HepG2 (cell line): ENCODE measurements around the gene EIF4ENIF1. TPM values are rescaled to one million over a fixed set of nuclear protein-coding genes. Genes with fewer than 3 reads are reported as not detected.

Experiments used
- AGO1 ChIP-seq: fragments of 200-400 bp; formaldehyde crosslinking; IDR thresholded peaks from 2 replicates; pipeline ENCODE4 v1.6.1; 2017; ENCODE audit warnings: mild to moderate bottlenecking, low read depth, low read length, moderate library complexity; ENCODE audit not compliant: poor library complexity, severe bottlenecking
- KDM4B ChIP-seq: sonication (generic); formaldehyde crosslinking; IDR thresholded peaks from 2 replicates; pipeline ENCODE4 v1.4.0; 2020; ENCODE audit warnings: missing genetic modification reagents
- MAF1 ChIP-seq: sonication (generic); formaldehyde crosslinking; IDR thresholded peaks from 2 replicates; pipeline ENCODE4 v1.5.0; 2020; ENCODE audit warnings: missing genetic modification reagents, borderline replicate concordance
- MXI1 ChIP-seq: IDR thresholded peaks from 3 replicates; pipeline ENCODE4 v1.6.1; 2012; ENCODE audit warnings: low read depth, low read length, inconsistent platforms, borderline replicate concordance
- NFE2L1 ChIP-seq: sonication (generic); formaldehyde crosslinking; IDR thresholded peaks from 2 replicates; pipeline ENCODE4 v1.4.0; 2020; ENCODE audit warnings: missing genetic modification reagents, mild to moderate bottlenecking, borderline replicate concordance
- ONECUT2 ChIP-seq: sonication (generic); formaldehyde crosslinking; IDR thresholded peaks from 2 replicates; pipeline ENCODE4 v1.4.0; 2020; ENCODE audit warnings: missing genetic modification reagents
- PPARG ChIP-seq: conservative IDR thresholded peaks from 2 replicates; pipeline ENCODE4 v1.6.1; 2016; ENCODE audit warnings: missing biosample characterization, missing genetic modification reagents
- SMARCE1 ChIP-seq: fragments of 450-650 bp; IDR thresholded peaks from 2 replicates; pipeline ENCODE4 v1.6.1; 2017; ENCODE audit warnings: borderline replicate concordance
- ZNF235 ChIP-seq: sonication (generic); formaldehyde crosslinking; IDR thresholded peaks from 2 replicates; pipeline ENCODE4 v1.8.1; 2023; ENCODE audit warnings: mild to moderate bottlenecking, missing genetic modification reagents, borderline replicate concordance
- ZNF720 ChIP-seq: sonication (generic); formaldehyde crosslinking; IDR thresholded peaks from 2 replicates; pipeline ENCODE4 v1.4.0; 2020; ENCODE audit warnings: missing genetic modification reagents
- polyA plus RNA-seq, 8 experiments: library from polyadenylated mRNA; depleted of rRNA in 3 of 8; stranded (reverse) in 7 of 8; unstranded in 1 of 8; fragments of >200 nt; fragmentation: Illumina TruSeq in 4 of 8; extraction: Trizol in 4 of 8; gene quantifications; 2 replicates each; pipeline versions ENCODE4 v1.2.1 to v1.2.3, GENCODE V29; 2011 to 2016; ENCODE audit warnings: low read depth in 4 of 8, missing spikeins in 1 of 8, mixed read lengths in 1 of 8; ENCODE audit not compliant: insufficient read depth in 1 of 8
- total RNA-seq, 5 experiments: library from RNA; depleted of rRNA; stranded (reverse); fragments of >200 nt; fragmentation: Illumina TruSeq; extraction: Trizol; gene quantifications; 2 replicates each; pipeline ENCODE4 v1.2.3, GENCODE V29; 2016; ENCODE audit warnings: low read depth in 1 of 5
- TF ChIP-seq, protein P1 (sequence below): sonication (generic); formaldehyde crosslinking; conservative IDR thresholded peaks from 2 replicates; pipeline ENCODE4 v1.4.0; 2020; ENCODE audit warnings: missing genetic modification reagents
- TF ChIP-seq, protein P2 (sequence below): sonication (generic); formaldehyde crosslinking; IDR thresholded peaks from 2 replicates; pipeline ENCODE4 v1.9.0; 2021; ENCODE audit warnings: missing genetic modification reagents, borderline replicate concordance
- TF ChIP-seq, protein P3 (sequence below): IDR thresholded peaks from 2 replicates; pipeline ENCODE4 v1.6.1; 2016; ENCODE audit warnings: low read depth, borderline replicate concordance
- TF ChIP-seq, protein P4 (sequence below): sonication (generic); formaldehyde crosslinking; IDR thresholded peaks from 2 replicates; pipeline ENCODE4 v1.4.0; 2020; ENCODE audit warnings: mild to moderate bottlenecking, missing genetic modification reagents
- TF ChIP-seq, protein P5 (sequence below): sonication (generic); formaldehyde crosslinking; IDR thresholded peaks from 2 replicates; pipeline ENCODE4 v1.4.0; 2020; ENCODE audit warnings: missing genetic modification reagents, borderline replicate concordance
- TF ChIP-seq, protein P6 (sequence below): sonication (generic); formaldehyde crosslinking; IDR thresholded peaks from 2 replicates; pipeline ENCODE4 v1.8.0; 2022; ENCODE audit warnings: mild to moderate bottlenecking, missing genetic modification reagents, borderline replicate concordance

Gene EIF4ENIF1
- total and polyA plus RNA-seq, 2 of the 13 experiments (the other 11 are each of a cell fraction or from before 2014, with no cell fraction given) = 11.9 to 12.3 TPM

DNA sequence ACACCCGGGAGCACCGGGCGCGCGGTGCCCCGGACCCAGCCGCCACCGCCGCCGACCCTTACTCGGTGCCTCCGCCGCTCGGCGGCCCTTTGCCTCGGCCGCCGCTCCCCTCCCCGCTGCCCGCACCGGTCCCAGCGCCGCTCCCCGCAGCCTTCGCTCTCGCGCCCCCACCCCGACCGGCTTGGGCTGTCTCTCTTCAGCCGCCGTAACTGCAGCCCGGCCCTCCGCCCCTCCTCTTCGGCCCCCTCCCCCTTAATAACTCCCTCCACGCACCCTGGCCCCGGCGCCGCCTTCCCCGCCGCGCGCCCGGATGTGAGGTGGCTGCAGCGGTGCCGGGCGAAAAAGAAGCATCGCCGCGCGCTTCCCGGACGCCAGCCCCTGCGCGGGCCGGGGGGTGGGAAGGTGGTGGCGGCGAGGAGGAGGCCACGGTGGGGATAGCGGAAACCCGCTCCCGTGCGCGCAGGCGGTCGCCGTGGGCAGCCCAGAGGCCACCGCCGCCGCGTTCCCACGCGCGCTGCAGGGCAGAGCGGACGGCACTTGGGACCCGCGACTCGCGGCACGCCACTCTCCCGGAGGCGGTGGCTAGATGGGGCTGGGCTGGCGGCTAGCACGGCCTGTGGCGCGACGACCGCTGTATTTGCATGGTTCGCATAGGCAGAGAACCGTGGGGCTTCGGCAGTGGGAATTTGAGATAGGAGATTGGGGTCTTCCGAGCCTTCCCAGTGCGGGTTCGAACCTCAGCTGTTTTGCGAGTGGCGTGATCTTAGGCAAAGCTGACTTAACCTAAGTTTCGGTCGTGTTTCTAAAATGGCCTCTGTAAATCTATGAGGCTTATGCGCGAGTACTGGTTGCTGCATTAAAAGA, at the start of gene EIF4ENIF1 (continued):
- TF ChIP-seq, protein P1, sequence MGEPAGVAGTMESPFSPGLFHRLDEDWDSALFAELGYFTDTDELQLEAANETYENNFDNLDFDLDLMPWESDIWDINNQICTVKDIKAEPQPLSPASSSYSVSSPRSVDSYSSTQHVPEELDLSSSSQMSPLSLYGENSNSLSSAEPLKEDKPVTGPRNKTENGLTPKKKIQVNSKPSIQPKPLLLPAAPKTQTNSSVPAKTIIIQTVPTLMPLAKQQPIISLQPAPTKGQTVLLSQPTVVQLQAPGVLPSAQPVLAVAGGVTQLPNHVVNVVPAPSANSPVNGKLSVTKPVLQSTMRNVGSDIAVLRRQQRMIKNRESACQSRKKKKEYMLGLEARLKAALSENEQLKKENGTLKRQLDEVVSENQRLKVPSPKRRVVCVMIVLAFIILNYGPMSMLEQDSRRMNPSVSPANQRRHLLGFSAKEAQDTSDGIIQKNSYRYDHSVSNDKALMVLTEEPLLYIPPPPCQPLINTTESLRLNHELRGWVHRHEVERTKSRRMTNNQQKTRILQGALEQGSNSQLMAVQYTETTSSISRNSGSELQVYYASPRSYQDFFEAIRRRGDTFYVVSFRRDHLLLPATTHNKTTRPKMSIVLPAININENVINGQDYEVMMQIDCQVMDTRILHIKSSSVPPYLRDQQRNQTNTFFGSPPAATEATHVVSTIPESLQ (CRISPR knock-in tag) = no peak
- no peak for TF ChIP-seq AGO1
- TF ChIP-seq, protein P2, sequence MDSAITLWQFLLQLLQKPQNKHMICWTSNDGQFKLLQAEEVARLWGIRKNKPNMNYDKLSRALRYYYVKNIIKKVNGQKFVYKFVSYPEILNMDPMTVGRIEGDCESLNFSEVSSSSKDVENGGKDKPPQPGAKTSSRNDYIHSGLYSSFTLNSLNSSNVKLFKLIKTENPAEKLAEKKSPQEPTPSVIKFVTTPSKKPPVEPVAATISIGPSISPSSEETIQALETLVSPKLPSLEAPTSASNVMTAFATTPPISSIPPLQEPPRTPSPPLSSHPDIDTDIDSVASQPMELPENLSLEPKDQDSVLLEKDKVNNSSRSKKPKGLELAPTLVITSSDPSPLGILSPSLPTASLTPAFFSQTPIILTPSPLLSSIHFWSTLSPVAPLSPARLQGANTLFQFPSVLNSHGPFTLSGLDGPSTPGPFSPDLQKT (CRISPR knock-in tag) = no peak
- TF ChIP-seq, protein P3, sequence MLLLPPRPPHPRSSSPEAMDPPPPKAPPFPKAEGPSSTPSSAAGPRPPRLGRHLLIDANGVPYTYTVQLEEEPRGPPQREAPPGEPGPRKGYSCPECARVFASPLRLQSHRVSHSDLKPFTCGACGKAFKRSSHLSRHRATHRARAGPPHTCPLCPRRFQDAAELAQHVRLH (CRISPR knock-in tag) = 0 out of 2 replicates have a peak, but pooled peaks have one; percentile 28
- no peak for TF ChIP-seq ONECUT2 (CRISPR knock-in tag)
- TF ChIP-seq, protein P4, sequence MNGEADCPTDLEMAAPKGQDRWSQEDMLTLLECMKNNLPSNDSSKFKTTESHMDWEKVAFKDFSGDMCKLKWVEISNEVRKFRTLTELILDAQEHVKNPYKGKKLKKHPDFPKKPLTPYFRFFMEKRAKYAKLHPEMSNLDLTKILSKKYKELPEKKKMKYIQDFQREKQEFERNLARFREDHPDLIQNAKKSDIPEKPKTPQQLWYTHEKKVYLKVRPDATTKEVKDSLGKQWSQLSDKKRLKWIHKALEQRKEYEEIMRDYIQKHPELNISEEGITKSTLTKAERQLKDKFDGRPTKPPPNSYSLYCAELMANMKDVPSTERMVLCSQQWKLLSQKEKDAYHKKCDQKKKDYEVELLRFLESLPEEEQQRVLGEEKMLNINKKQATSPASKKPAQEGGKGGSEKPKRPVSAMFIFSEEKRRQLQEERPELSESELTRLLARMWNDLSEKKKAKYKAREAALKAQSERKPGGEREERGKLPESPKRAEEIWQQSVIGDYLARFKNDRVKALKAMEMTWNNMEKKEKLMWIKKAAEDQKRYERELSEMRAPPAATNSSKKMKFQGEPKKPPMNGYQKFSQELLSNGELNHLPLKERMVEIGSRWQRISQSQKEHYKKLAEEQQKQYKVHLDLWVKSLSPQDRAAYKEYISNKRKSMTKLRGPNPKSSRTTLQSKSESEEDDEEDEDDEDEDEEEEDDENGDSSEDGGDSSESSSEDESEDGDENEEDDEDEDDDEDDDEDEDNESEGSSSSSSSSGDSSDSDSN (CRISPR knock-in tag) = peak; percentile 99; the same call in 1 of the 2 replicates
- peak; percentile 14; the same call in 1 of the 2 replicates for TF ChIP-seq PPARG
- TF ChIP-seq, protein P5, sequence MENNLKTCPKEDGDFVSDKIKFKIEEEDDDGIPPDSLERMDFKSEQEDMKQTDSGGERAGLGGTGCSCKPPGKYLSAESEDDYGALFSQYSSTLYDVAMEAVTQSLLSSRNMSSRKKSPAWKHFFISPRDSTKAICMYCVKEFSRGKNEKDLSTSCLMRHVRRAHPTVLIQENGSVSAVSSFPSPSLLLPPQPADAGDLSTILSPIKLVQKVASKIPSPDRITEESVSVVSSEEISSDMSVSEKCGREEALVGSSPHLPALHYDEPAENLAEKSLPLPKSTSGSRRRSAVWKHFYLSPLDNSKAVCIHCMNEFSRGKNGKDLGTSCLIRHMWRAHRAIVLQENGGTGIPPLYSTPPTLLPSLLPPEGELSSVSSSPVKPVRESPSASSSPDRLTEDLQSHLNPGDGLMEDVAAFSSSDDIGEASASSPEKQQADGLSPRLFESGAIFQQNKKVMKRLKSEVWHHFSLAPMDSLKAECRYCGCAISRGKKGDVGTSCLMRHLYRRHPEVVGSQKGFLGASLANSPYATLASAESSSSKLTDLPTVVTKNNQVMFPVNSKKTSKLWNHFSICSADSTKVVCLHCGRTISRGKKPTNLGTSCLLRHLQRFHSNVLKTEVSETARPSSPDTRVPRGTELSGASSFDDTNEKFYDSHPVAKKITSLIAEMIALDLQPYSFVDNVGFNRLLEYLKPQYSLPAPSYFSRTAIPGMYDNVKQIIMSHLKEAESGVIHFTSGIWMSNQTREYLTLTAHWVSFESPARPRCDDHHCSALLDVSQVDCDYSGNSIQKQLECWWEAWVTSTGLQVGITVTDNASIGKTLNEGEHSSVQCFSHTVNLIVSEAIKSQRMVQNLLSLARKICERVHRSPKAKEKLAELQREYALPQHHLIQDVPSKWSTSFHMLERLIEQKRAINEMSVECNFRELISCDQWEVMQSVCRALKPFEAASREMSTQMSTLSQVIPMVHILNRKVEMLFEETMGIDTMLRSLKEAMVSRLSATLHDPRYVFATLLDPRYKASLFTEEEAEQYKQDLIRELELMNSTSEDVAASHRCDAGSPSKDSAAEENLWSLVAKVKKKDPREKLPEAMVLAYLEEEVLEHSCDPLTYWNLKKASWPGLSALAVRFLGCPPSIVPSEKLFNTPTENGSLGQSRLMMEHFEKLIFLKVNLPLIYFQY = no peak
- TF ChIP-seq NFE2L1 (CRISPR knock-in tag) = no peak
- TF ChIP-seq, protein P6, sequence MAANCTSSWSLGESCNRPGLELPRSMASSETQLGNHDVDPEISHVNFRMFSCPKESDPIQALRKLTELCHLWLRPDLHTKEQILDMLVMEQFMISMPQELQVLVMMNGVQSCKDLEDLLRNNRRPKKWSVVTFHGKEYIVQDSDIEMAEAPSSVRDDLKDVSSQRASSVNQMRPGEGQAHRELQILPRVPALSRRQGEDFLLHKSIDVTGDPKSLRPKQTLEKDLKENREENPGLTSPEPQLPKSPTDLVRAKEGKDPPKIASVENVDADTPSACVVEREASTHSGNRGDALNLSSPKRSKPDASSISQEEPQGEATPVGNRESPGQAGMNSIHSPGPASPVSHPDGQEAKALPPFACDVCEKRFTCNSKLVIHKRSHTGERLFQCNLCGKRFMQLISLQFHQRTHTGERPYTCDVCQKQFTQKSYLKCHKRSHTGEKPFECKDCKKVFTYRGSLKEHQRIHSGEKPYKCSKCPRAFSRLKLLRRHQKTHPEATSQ (CRISPR knock-in tag) = peak; percentile 70; the same call in 1 of the 2 replicates
- no peak for TF ChIP-seq SMARCE1
- TF ChIP-seq KDM4B = no peak
- TF ChIP-seq MXI1 = peak; percentile 63; the same call in 1 of the 3 replicates
- no peak for TF ChIP-seq MAF1 (CRISPR knock-in tag)
- peak; percentile 85; the same call in 1 of the 2 replicates for TF ChIP-seq ZNF235 (CRISPR knock-in tag)
- no peak for TF ChIP-seq ZNF720 (CRISPR knock-in tag)
